Measurements from ENCODE around the gene HS3ST6. TPM values are rescaled to one million over a fixed set of nuclear protein-coding genes. Genes with fewer than 3 reads are reported as not detected.

Gene HS3ST6
- polyA plus RNA-seq, 1 experiment, result not detected

GRCh38 chr16:1933097-1933661 lies 15.0 kb upstream of the HS3ST6 start:
- CTCF ChIA-PET, result interaction anchor here (1.6 to 1.9 kb wide), 2 partner anchors 69 to 71 kb away, joined by 4 to 9 read pairs; no protein-coding TSS in a partner anchor
- POLR2A ChIA-PET, result no interaction called here
- H3K27me3 ChIP-seq (ENCODE audit: control insufficient read depth, insufficient read depth, low read length), result no peaks in the 10 kb centered on the region
- no peak overlapping the region for H3K4me3 ChIP-seq (ENCODE audit: low read depth, low read length)
- DNase-seq (ENCODE audit: low read depth), result no peak
- no peak for TF ChIP-seq CTCF (IDR thresholded peaks at IDR 0.05; ENCODE audit: insufficient read depth, low read depth, low read length)
- peaks cover 3% of the 10 kb centered on the region for H3K36me3 ChIP-seq (ENCODE audit: control insufficient read depth, insufficient read depth, low read length)

GRCh38 chr16:1932050-1933028 lies 14.1 kb upstream of the HS3ST6 start:
- ChIA-PET CTCF (interaction anchor here (1.6 to 1.9 kb wide), 2 partner anchors 68 to 70 kb away, joined by 4 to 9 read pairs; no protein-coding TSS in a partner anchor), POLR2A (no interaction called here)
- Histone ChIP-seq H3K27me3 (ENCODE audit: control insufficient read depth, insufficient read depth, low read length) (no peaks in the 10 kb centered on the region), H3K36me3 (ENCODE audit: control insufficient read depth, insufficient read depth, low read length) (peaks cover 2% of the 10 kb centered on the region; the same call in 1 of the 2 replicates), H3K4me3 (ENCODE audit: low read depth, low read length) (no peak overlapping the region)
- no peak for DNase-seq (ENCODE audit: low read depth)
- TF ChIP-seq CTCF (IDR thresholded peaks at IDR 0.05; ENCODE audit: insufficient read depth, low read depth, low read length), result peak; percentile 15; the same call in 1 of the 2 replicates

GRCh38 chr16:1930338-1930720 lies 12.1 kb upstream of the HS3ST6 start:
- no peak for DNase-seq (ENCODE audit: low read depth)
- TF ChIP-seq CTCF (IDR thresholded peaks at IDR 0.05; ENCODE audit: insufficient read depth, low read depth, low read length), result no peak
- Histone ChIP-seq H3K4me3 (ENCODE audit: low read depth, low read length) (no peak overlapping the region), H3K27me3 (ENCODE audit: control insufficient read depth, insufficient read depth, low read length) (no peaks in the 10 kb centered on the region), H3K36me3 (ENCODE audit: control insufficient read depth, insufficient read depth, low read length) (no peaks in the 10 kb centered on the region)
- ChIA-PET POLR2A (no interaction called here), CTCF (interaction anchor here (0.6 to 4.5 kb wide), 10 partner anchors 10 to 312 kb away, joined by 3 to 48 read pairs (median 10); partner anchors contain the start of genes MEIOB and MSRB1)

GRCh38 chr16:1929578-1930337 lies 11.5 kb upstream of the HS3ST6 start:
- no peaks in the 10 kb centered on the region for H3K27me3 ChIP-seq (ENCODE audit: control insufficient read depth, insufficient read depth, low read length)
- H3K36me3 ChIP-seq (ENCODE audit: control insufficient read depth, insufficient read depth, low read length), result no peaks in the 10 kb centered on the region
- TF ChIP-seq CTCF (IDR thresholded peaks at IDR 0.05; ENCODE audit: insufficient read depth, low read depth, low read length), result peak; percentile 34
- CTCF ChIA-PET, result interaction anchor here (0.6 to 4.5 kb wide), 25 partner anchors 10 to 311 kb away, joined by 3 to 48 read pairs (median 5); partner anchors contain the start of genes MEIOB, MSRB1 and RPS2
- DNase-seq (ENCODE audit: low read depth), result no peak
- POLR2A ChIA-PET, result interaction anchor here (0.6 kb wide), 1 partner anchor 211 kb away, joined by 3 read pairs; no protein-coding TSS in a partner anchor
- H3K4me3 ChIP-seq (ENCODE audit: low read depth, low read length), result peak overlapping the region; percentile 54

All from BJ (cell line).